HL-60 (cell line): ENCODE measurements around the gene IRF7.

Experiments used
- DNase-seq, 2 experiments: peaks; one replicate each; pipeline ENCODE4 v3.0.0-alpha.2; 2010 to 2020; ENCODE audit warnings: low read depth in 1 of 2, low spot score in 1 of 2
- H3K27ac ChIP-seq: fragments of 250-450 bp; sonication (Bioruptor Pico); replicated peaks from 2 replicates; pipeline ENCODE4 v1.5.1; 2020; ENCODE audit warnings: mild to moderate bottlenecking, moderate library complexity
- H3K27me3 ChIP-seq: fragments of 250-450 bp; sonication (Bioruptor Pico); 2 replicates; pipeline ENCODE4 v1.5.1; 2021; ENCODE audit warnings: mild to moderate bottlenecking, moderate library complexity; ENCODE audit not compliant: insufficient read depth, poor library complexity, severe bottlenecking
- H3K4me3 ChIP-seq: replicated peaks from 2 replicates; pipeline ENCODE4 v1.5.1; 2011; ENCODE audit warnings: mild to moderate bottlenecking, control low read depth, low read length; ENCODE audit not compliant: insufficient read depth
- CTCF ChIP-seq: IDR thresholded peaks from one replicate; pipeline ENCODE4 v1.5.1; 2011; ENCODE audit warnings: low read length, control low read depth, inconsistent platforms; ENCODE audit not compliant: insufficient read depth
- GABPA ChIP-seq: IDR thresholded peaks from 2 replicates; pipeline ENCODE4 v1.6.1; 2012; ENCODE audit warnings: low read depth
- POLR2AphosphoS5 ChIP-seq: IDR thresholded peaks from 2 replicates; pipeline ENCODE4 v1.6.1; 2012; ENCODE audit warnings: low read depth
- REST ChIP-seq: IDR thresholded peaks from 2 replicates; pipeline ENCODE4 v1.6.1; 2012; ENCODE audit warnings: low read depth; ENCODE audit not compliant: insufficient replicate concordance
- SPI1 ChIP-seq: IDR thresholded peaks from 2 replicates; pipeline ENCODE4 v1.6.1; 2012; ENCODE audit warnings: low read depth, mild to moderate bottlenecking, borderline replicate concordance

Gene IRF7

GRCh38 chr11:587546-587945 lies 28.2 kb downstream of the IRF7 start:
- DNase-seq, result no peak
- peak overlapping the region; percentile 33 for H3K27ac ChIP-seq
- no peaks in the 10 kb centered on the region for H3K27me3 ChIP-seq
- H3K4me3 ChIP-seq, result no peak overlapping the region
- TF ChIP-seq GABPA, result no peak
- no peak for TF ChIP-seq REST
- no peak for TF ChIP-seq CTCF
- TF ChIP-seq POLR2AphosphoS5, result no peak

- TF ChIP-seq CTCF (no peak), POLR2AphosphoS5 (no peak), GABPA (no peak), SPI1 (0 out of 2 replicates have a peak, but pooled peaks have one; percentile 5)
- H3K4me3 ChIP-seq, result no peak overlapping the region
- peak overlapping the region; percentile 5; the same call in 1 of the 2 replicates for H3K27ac ChIP-seq
- H3K27me3 ChIP-seq, result no peaks in the 10 kb centered on the region
- no peak for DNase-seq
These were observed 29.1 kb downstream of the IRF7 start for GRCh38 chr11:586376-587316.

- DNase-seq, result no peak
- Histone ChIP-seq H3K27ac (no peak overlapping the region), H3K4me3 (no peak overlapping the region), H3K27me3 (no peaks in the 10 kb centered on the region)
- TF ChIP-seq REST (no peak), GABPA (no peak), POLR2AphosphoS5 (no peak), CTCF (no peak), SPI1 (no peak)
These were observed 31.5 kb downstream of the IRF7 start for GRCh38 chr11:584287-584686.
